Endothelial cell of umbilical vein (primary cell): ENCODE data around the gene NDRG2. TPM values are rescaled to one million over a fixed set of nuclear protein-coding genes. Genes with fewer than 3 reads are reported as not detected.

ENCODE experiments used
- BruUV-seq: library from RNA; stranded (reverse); fragments of 400-500 nt; replicated peaks from 2 replicates; lab custom pipeline; 2021; lab: Mats Ljungman, UMichigan
- CTCF ChIA-PET: fragments of 300-600, 350-600 bp; sonication (Branson Sonifier 250); formaldehyde crosslinking; loops from one replicate; lab custom pipeline; 2021; ENCODE audit warnings: antibody characterized with exemption, inconsistent platforms; lab: Charles Lee
- POLR2A ChIA-PET: fragments of 300-600, 350-600 bp; sonication (Branson Sonifier 250); formaldehyde crosslinking; loops from one replicate; lab custom pipeline; 2021; ENCODE audit warnings: antibody characterized with exemption, inconsistent platforms; lab: Charles Lee
- DNase-seq: peaks from one replicate; pipeline ENCODE4 v3.0.0-alpha.2; 2011; ENCODE audit warnings: low read depth, low spot score
- FAIRE-seq: peaks from 2 replicates; lab custom pipeline; 2011; peaks lifted over from hg19 to GRCh38; lab: Jason Lieb, UNC
- H2AFZ ChIP-seq: 2 replicates; pipeline ENCODE4 v1.6.0; 2012; ENCODE audit warnings: low read depth, low read length, control low read depth, inconsistent platforms
- H3K27ac ChIP-seq: 2 replicates; pipeline ENCODE4 v1.5.1; 2011; ENCODE audit warnings: low read depth, mild to moderate bottlenecking, control low read depth, low read length, moderate library complexity; ENCODE audit not compliant: insufficient read depth
- H3K27me3 ChIP-seq, 2 experiments: 2 replicates each; pipeline versions ENCODE4 v1.6.0 to v1.6.1; 2011; ENCODE audit warnings: low read length in 2 of 2, mixed read lengths in 1 of 2; ENCODE audit not compliant: control insufficient read depth in 2 of 2, insufficient read depth in 2 of 2
- H3K36me3 ChIP-seq, 2 experiments: 2 replicates in 1 of 2; 3 replicates in 1 of 2; pipeline ENCODE4 v1.5.1; 2011; ENCODE audit warnings: low read length in 2 of 2, mild to moderate bottlenecking in 1 of 2, moderate library complexity in 1 of 2; ENCODE audit not compliant: control insufficient read depth in 2 of 2, insufficient read depth in 2 of 2; ENCODE audit errors: extremely low read depth in 1 of 2
- H3K4me1 ChIP-seq: 3 replicates; pipeline ENCODE4 v1.5.1; 2011; ENCODE audit warnings: mild to moderate bottlenecking, low read length; ENCODE audit not compliant: control insufficient read depth, insufficient read depth; ENCODE audit errors: extremely low read depth
- H3K4me2 ChIP-seq: 2 replicates; pipeline ENCODE4 v1.6.1; 2011; ENCODE audit warnings: low read length, control low read depth, mixed read lengths; ENCODE audit not compliant: insufficient read depth
- H3K4me3 ChIP-seq, 3 experiments: fragments of 200-600 bp in 1 of 3; sonication (generic), shearing (Covaris generic) in 1 of 3; replicated peaks in 1 of 3; 2 replicates each; pipeline ENCODE4 v1.5.1; 2011 to 2016; ENCODE audit warnings: control low read depth in 3 of 3, low read length in 3 of 3, mild to moderate bottlenecking in 2 of 3, inconsistent platforms in 1 of 3, low read depth in 1 of 3, moderate library complexity in 1 of 3; ENCODE audit not compliant: insufficient read depth in 1 of 3
- H3K79me2 ChIP-seq: 2 replicates; pipeline ENCODE4 v1.6.0; 2012; ENCODE audit warnings: low read length, inconsistent platforms; ENCODE audit not compliant: control insufficient read depth, insufficient read depth
- H3K9ac ChIP-seq: replicated peaks from 2 replicates; pipeline ENCODE3; 2011; ENCODE audit warnings: low read length, control low read depth; ENCODE audit not compliant: insufficient read depth; ENCODE audit errors: extremely low read depth
- H3K9me1 ChIP-seq: replicated peaks from 3 replicates; pipeline ENCODE4 v1.6.0; 2011; ENCODE audit warnings: mild to moderate bottlenecking, low read length; ENCODE audit not compliant: control insufficient read depth, insufficient read depth; ENCODE audit errors: extremely low read depth
- H3K9me3 ChIP-seq: replicated peaks from 2 replicates; pipeline ENCODE4 v1.5.1; 2012; ENCODE audit warnings: low read length, inconsistent platforms; ENCODE audit not compliant: control insufficient read depth, insufficient read depth
- H4K20me1 ChIP-seq: replicated peaks from 2 replicates; pipeline ENCODE3; 2011; ENCODE audit warnings: mild to moderate bottlenecking, low read length; ENCODE audit not compliant: control insufficient read depth, insufficient read depth; ENCODE audit errors: extremely low read depth
- CTCF ChIP-seq, 2 donors: IDR thresholded peaks; 1 replicate in 1 of 2; 2 replicates in 1 of 2; pipeline ENCODE4 v1.5.1; 2011; ENCODE audit warnings: low read length in 2 of 2, mild to moderate bottlenecking in 2 of 2, moderate library complexity in 2 of 2, control low read depth in 1 of 2, inconsistent platforms in 1 of 2, low read depth in 1 of 2; ENCODE audit not compliant: insufficient read depth in 1 of 2; ENCODE audit errors: extremely low read depth in 1 of 2
- EZH2 ChIP-seq: IDR thresholded peaks from 2 replicates; pipeline ENCODE4 v1.6.1; 2012; ENCODE audit warnings: borderline replicate concordance, low read depth, mild to moderate bottlenecking, moderate library complexity, low read length, inconsistent platforms; ENCODE audit not compliant: severe bottlenecking
- FOS ChIP-seq: IDR thresholded peaks from 2 replicates; pipeline ENCODE4 v1.6.1; 2011; ENCODE audit warnings: mild to moderate bottlenecking, low read length, moderate library complexity, borderline replicate concordance; ENCODE audit not compliant: insufficient read depth
- GATA2 ChIP-seq: IDR thresholded peaks from 2 replicates; pipeline ENCODE4 v1.7.0; 2011; ENCODE audit warnings: low read depth, mild to moderate bottlenecking, moderate library complexity, mixed read lengths, low read length; ENCODE audit not compliant: insufficient read length, insufficient read depth
- JUN ChIP-seq: IDR thresholded peaks from 2 replicates; pipeline ENCODE4 v1.6.1; 2011; ENCODE audit warnings: borderline replicate concordance, low read depth; ENCODE audit not compliant: insufficient read length, insufficient read depth
- MAX ChIP-seq: IDR thresholded peaks from 2 replicates; pipeline ENCODE4 v1.6.1; 2011; ENCODE audit not compliant: insufficient read depth, insufficient read length
- MYC ChIP-seq: IDR thresholded peaks from one replicate; pipeline ENCODE4 v1.6.1; 2011; ENCODE audit warnings: mild to moderate bottlenecking, low read depth, low read length
- POLR2A ChIP-seq: IDR thresholded peaks from 2 replicates; pipeline ENCODE4 v1.6.1; 2012; ENCODE audit warnings: low read depth, mild to moderate bottlenecking, control low read depth, low read length
- POLR2AphosphoS5 ChIP-seq: IDR thresholded peaks from 2 replicates; pipeline ENCODE4 v1.6.1; 2012; ENCODE audit warnings: low read depth, mild to moderate bottlenecking, control low read depth, low read length, moderate library complexity; ENCODE audit not compliant: insufficient read depth
- dilution Hi-C: fragments of 300-500 bp; cut with MboI; formaldehyde crosslinking; loops from one replicate; pipeline ENCODE4 v1.15.0; 2019; ENCODE audit warnings: low sequenced_read_pairs; ENCODE audit not compliant: extremely low pct_ligation_motif_present
- intact Hi-C: fragments of 100-400 bp; cut with micrococcal nuclease; formaldehyde crosslinking; loops from one replicate; pipeline ENCODE4 v1.10.0; 2022
- polyA plus RNA-seq, 4 experiments: library from polyadenylated mRNA; depleted of rRNA in 3 of 4; stranded (reverse) in 3 of 4; unstranded in 1 of 4; fragments of >200 nt; gene quantifications; 2 replicates each; pipeline versions ENCODE4 v1.2.1 to v1.2.3, GENCODE V29; 2011 to 2012; ENCODE audit warnings: missing spikeins in 1 of 4
- total RNA-seq: library from RNA; stranded (reverse); gene quantifications from 2 replicates; pipeline ENCODE4 v1.2.3, GENCODE V29; 2021

Gene NDRG2
- total and polyA plus RNA-seq, 2 donors (not counting 3 experiments of a cell fraction or from before 2014, with no cell fraction given), result 0.54 TPM; not detected in 1

- Histone ChIP-seq H3K4me3 (peak overlapping the region in 2 of 3 experiments; percentile 4 to 59), H3K9me1 (no peaks in the 10 kb centered on the region), H3K9me3 (no peaks in the 10 kb centered on the region), H2AFZ (peak overlapping the region; percentile 23), H3K27ac (peak overlapping the region; percentile 53), H3K4me2 (peak overlapping the region; percentile 92), H3K36me3 (peaks cover 0 to 2% of the 10 kb centered on the region in 2 experiments), H3K4me1 (peaks cover 21% of the 10 kb centered on the region), H3K9ac (peak overlapping the region; percentile 58), H3K79me2 (peaks cover 19% of the 10 kb centered on the region), H3K27me3 (no peaks in the 10 kb centered on the region), H4K20me1 (no peaks in the 10 kb centered on the region)
- TF ChIP-seq MYC (no peak), FOS (no peak), CTCF (IDR thresholded peaks at IDR 0.05; ENCODE audit: extremely low read depth in 1 of 2, insufficient read depth in 1 of 2, low read depth in 1 of 2, low read length in 2 of 2) (no peak), EZH2 (no peak), POLR2AphosphoS5 (peak; percentile 13), POLR2A (peak; percentile 8), MAX (no peak), GATA2 (no peak), JUN (no peak)
- ChIA-PET CTCF (interaction anchor here (1.0 to 3.8 kb wide), 4 partner anchors 14 to 131 kb away, joined by 3 to 34 read pairs (median 4); no protein-coding TSS in a partner anchor), POLR2A (no interaction called here)
- intact Hi-C loops (loop anchor here (2.0 kb wide), 1 partner anchor 18 kb away; no protein-coding TSS in a partner anchor), dilution Hi-C loops (no loop called here)
- FAIRE-seq (peak; percentile 55), DNase-seq (no peak)
- TSS peak; percentile 83 for BruUV-seq
Measured at GRCh38 chr14:20988717-20989470, 36.0 kb downstream of the NDRG2 start.
